ENCODE data around the gene SDE2. TPM values are rescaled to one million over a fixed set of nuclear protein-coding genes. Genes with fewer than 3 reads are reported as not detected.
A peak's percentile ranks its signal among the peaks of the same experiment; 100 is the strongest.

The SDE2 gene
- total and polyA plus RNA-seq, 2 donors (not counting 1 experiment from before 2014, with no cell fraction given), result 10.0 to 26.0 TPM

- Histone ChIP-seq H3K27ac (ENCODE audit: low read length in 2 of 2) (no peak overlapping the region), H3K4me2 (replicated peaks; ENCODE audit: low read depth, low read length, poor library complexity, severe bottlenecking) (peak overlapping the region; percentile 53), H4K20me1 (ENCODE audit: control insufficient read depth, insufficient read depth, low read length, poor library complexity, severe bottlenecking) (no peaks in the 10 kb centered on the region), H2AFZ (ENCODE audit: insufficient read depth, low read depth, low read length, poor library complexity, severe bottlenecking) (no peak overlapping the region), H3K4me3 (ENCODE audit: control extremely low read depth in 1 of 5, extremely low read depth in 1 of 5, insufficient read depth in 1 of 5, low read depth in 2 of 5, low read length in 4 of 5) (no peak overlapping the region), H3K36me3 (replicated peaks in 1 of 2; ENCODE audit: control extremely low read depth in 1 of 2, control insufficient read depth in 1 of 2, extremely low read depth in 1 of 2, insufficient read depth in 2 of 2, low read length in 1 of 2) (no peaks in the 10 kb centered on the region), H3K79me2 (ENCODE audit: control insufficient read depth, insufficient read depth, low read length) (no peaks in the 10 kb centered on the region), H3K9ac (ENCODE audit: low read length) (no peak overlapping the region), H3K4me1 (ENCODE audit: control insufficient read depth in 2 of 2, insufficient read depth in 2 of 2, low read length in 2 of 2) (peaks cover 8 to 11% of the 10 kb centered on the region in 2 donors), H3K27me3 (replicated peaks in 1 of 4; ENCODE audit: control extremely low read depth in 1 of 4, control insufficient read depth in 3 of 4, insufficient read depth in 4 of 4, low read length in 3 of 4) (peaks cover 0 to 15% (median 0%) of the 10 kb centered on the region in 4 experiments), H3K9me3 (ENCODE audit: control extremely low read depth in 1 of 3, control insufficient read depth in 2 of 3, insufficient read depth in 1 of 3, low read length in 2 of 3) (no peaks in the 10 kb centered on the region)
- DNase-seq, result no peak
- no peak for TF ChIP-seq EZH2 (IDR thresholded peaks at IDR 0.05; ENCODE audit: borderline replicate concordance, insufficient read depth, low read depth, low read length, poor library complexity, severe bottlenecking)
- TF ChIP-seq CTCF (IDR thresholded peaks at IDR 0.05), result no peak
- H3K4me3 Mint-ChIP-seq, result no peak overlapping the region
- POLR2A ChIA-PET, result interaction anchor here (0.5 to 0.6 kb wide), 2 partner anchors 34 to 38 kb away, joined by 4 to 9 read pairs; no protein-coding TSS in a partner anchor
- peaks cover 11% of the 10 kb centered on the region for H3K4me1 Mint-ChIP-seq
- no peak for ATAC-seq (ENCODE audit: low read depth)
- intact Hi-C loops (cut with micrococcal nuclease), result no loop called here
- CTCF ChIA-PET, result interaction anchor here (0.8 to 1.4 kb wide), 4 partner anchors 19 to 167 kb away, joined by 3 to 4 read pairs (median 3); partner anchors contain the start of gene SRP9
- H3K27ac Mint-ChIP-seq, result no peak overlapping the region
- peaks cover 20% of the 10 kb centered on the region for H3K27me3 Mint-ChIP-seq
- 84% methylated on average over 2 of the region's 2 CpGs for WGBS (ENCODE audit: insufficient coverage)
- H3K9me3 Mint-ChIP-seq (ENCODE audit: insufficient read depth), result no peaks in the 10 kb centered on the region
Measured at GRCh38 chr1:225944387-225944786, 54.8 kb downstream of the SDE2 start.

- H3K79me2 ChIP-seq (ENCODE audit: control insufficient read depth, insufficient read depth, low read length), result no peaks in the 10 kb centered on the region
- WGBS (ENCODE audit: insufficient coverage), result 100% methylated on average over 3 of the region's 4 CpGs
- ChIA-PET CTCF (no interaction called here), POLR2A (interaction anchor here (0.6 kb wide), 2 partner anchors 8 to 46 kb away, joined by 3 read pairs; no protein-coding TSS in a partner anchor)
- H3K27ac ChIP-seq (ENCODE audit: low read length in 2 of 2), result no peak overlapping the region
- peaks cover 18% of the 10 kb centered on the region for H3K27me3 Mint-ChIP-seq
- no peak for ATAC-seq (ENCODE audit: low read depth)
- no peak for TF ChIP-seq CTCF (IDR thresholded peaks at IDR 0.05)
- no peak for TF ChIP-seq EZH2 (IDR thresholded peaks at IDR 0.05; ENCODE audit: borderline replicate concordance, insufficient read depth, low read depth, low read length, poor library complexity, severe bottlenecking)
- peaks cover 0 to 12% (median 0%) of the 10 kb centered on the region in 4 experiments for H3K27me3 ChIP-seq (replicated peaks in 1 of 4; ENCODE audit: control extremely low read depth in 1 of 4, control insufficient read depth in 3 of 4, insufficient read depth in 4 of 4, low read length in 3 of 4)
- no peak overlapping the region for H2AFZ ChIP-seq (ENCODE audit: insufficient read depth, low read depth, low read length, poor library complexity, severe bottlenecking)
- no peak overlapping the region for H3K4me3 ChIP-seq (ENCODE audit: control extremely low read depth in 1 of 5, extremely low read depth in 1 of 5, insufficient read depth in 1 of 5, low read depth in 2 of 5, low read length in 4 of 5)
- H3K36me3 ChIP-seq (replicated peaks in 1 of 2; ENCODE audit: control extremely low read depth in 1 of 2, control insufficient read depth in 1 of 2, extremely low read depth in 1 of 2, insufficient read depth in 2 of 2, low read length in 1 of 2), result no peaks in the 10 kb centered on the region
- H3K4me3 Mint-ChIP-seq, result no peak overlapping the region
- no peaks in the 10 kb centered on the region for H4K20me1 ChIP-seq (ENCODE audit: control insufficient read depth, insufficient read depth, low read length, poor library complexity, severe bottlenecking)
- H3K9me3 ChIP-seq (ENCODE audit: control extremely low read depth in 1 of 3, control insufficient read depth in 2 of 3, insufficient read depth in 1 of 3, low read length in 2 of 3), result no peaks in the 10 kb centered on the region
- no peak overlapping the region for H3K9ac ChIP-seq (ENCODE audit: low read length)
- DNase-seq, result no peak
- no peak overlapping the region for H3K4me2 ChIP-seq (replicated peaks; ENCODE audit: low read depth, low read length, poor library complexity, severe bottlenecking)
- peaks cover 11% of the 10 kb centered on the region for H3K4me1 Mint-ChIP-seq
- no peaks in the 10 kb centered on the region for H3K9me3 Mint-ChIP-seq (ENCODE audit: insufficient read depth)
- peaks cover 8 to 11% of the 10 kb centered on the region in 2 donors for H3K4me1 ChIP-seq (ENCODE audit: control insufficient read depth in 2 of 2, insufficient read depth in 2 of 2, low read length in 2 of 2)
- intact Hi-C loops (cut with micrococcal nuclease), result no loop called here
- H3K27ac Mint-ChIP-seq, result no peak overlapping the region
Measured at GRCh38 chr1:225943582-225943981, 55.6 kb downstream of the SDE2 start.

Measured in B cell (primary cell).